Measurements from ENCODE around the gene CFI. TPM values are rescaled to one million over a fixed set of nuclear protein-coding genes. Genes with fewer than 3 reads are reported as not detected.

CFI gene
- total and polyA plus RNA-seq, 2 of the 8 experiments (the other 6 are each of a cell fraction or from before 2014, with no cell fraction given): not detected

DNA sequence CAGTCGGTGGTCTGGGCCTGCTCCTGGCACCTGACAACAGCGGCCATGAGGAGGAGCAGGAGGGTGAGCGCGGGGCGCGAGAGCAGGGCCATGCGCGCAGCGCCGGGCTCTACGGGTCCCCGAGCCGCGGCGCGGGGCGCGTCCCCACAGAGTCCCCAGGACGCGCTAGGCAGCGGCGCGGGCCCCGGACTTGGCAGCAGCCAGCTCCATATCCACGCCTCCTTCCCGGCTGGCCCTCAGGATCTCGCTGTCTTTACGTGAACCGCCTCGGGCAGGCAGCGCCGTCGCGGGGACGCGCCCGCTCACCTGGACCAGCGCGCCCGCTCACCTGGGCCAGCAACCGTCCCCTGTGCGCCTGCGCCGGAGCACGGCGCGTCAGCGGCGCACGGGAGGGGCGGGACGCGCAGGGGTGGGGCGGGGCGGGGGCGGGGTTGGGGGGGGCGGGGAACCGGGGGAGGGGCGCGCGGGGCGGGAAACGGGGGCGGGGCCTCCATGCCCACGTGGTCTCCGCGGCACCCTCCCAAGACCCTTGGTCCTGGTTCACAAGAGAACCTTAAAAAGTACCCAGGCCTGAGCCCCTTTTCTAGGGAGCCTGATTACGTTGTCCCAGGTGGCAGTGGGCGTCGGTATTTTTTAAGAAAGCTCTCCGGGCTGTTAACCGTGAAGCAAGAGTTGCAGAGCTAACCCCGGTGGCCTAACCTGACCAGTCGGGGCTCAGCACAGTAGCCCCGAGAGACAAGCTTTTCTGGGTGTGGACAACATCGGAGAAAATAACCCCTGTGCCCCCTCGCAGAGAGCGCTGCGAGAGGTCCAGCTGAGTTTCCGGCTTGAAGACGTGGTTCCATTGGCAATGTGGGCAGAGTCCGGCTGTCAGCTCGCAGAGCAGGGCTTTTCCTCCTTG is 71.8 kb downstream of the CFI start, which contains the start of gene PLA2G12A:
TSS of gene PLA2G12A (minus strand) at position 353 of the 901 bp plus-strand sequence. CDS start at position 92, 261 bp downstream.
- peak within 1 kb of the TSS; percentile 44; the same call in 1 of the 2 replicates for H2BK12ac ChIP-seq (ENCODE audit: low read depth, low read length)
- no peaks in the 10 kb centered on the region for H3K27me3 ChIP-seq (replicated peaks in 1 of 4; ENCODE audit: control insufficient read depth in 3 of 4, extremely low read depth in 1 of 4, insufficient read depth in 3 of 4, low read length in 3 of 4)
- H3K4me3 ChIP-seq (ENCODE audit: extremely low read depth in 1 of 4, insufficient read depth in 2 of 4, low read depth in 3 of 4, low read length in 4 of 4): peak within 1 kb of the TSS; percentile 85 to 94 (median 89)
- H3K79me1 ChIP-seq (ENCODE audit: low read depth, low read length): peaks cover 5% of the 10 kb centered on the region
- peak within 1 kb of the TSS; percentile 62; the same call in 1 of the 2 replicates for H4K8ac ChIP-seq (ENCODE audit: extremely low read depth, insufficient read depth, low read length)
- H3K14ac ChIP-seq (ENCODE audit: insufficient read length): no peak within 1 kb of the TSS
- H3K23me2 ChIP-seq (ENCODE audit: low read depth, low read length): peaks cover 6% of the 10 kb centered on the region
- no peaks in the 10 kb centered on the region for H3K9me3 ChIP-seq (ENCODE audit: insufficient read depth in 2 of 2, low read depth in 1 of 2, low read length in 1 of 2)
- peak within 1 kb of the TSS; percentile 81 for H2AFZ ChIP-seq (ENCODE audit: low read length)
- peak within 1 kb of the TSS; percentile 73 for H3K18ac ChIP-seq (ENCODE audit: extremely low read depth, low read length)
- POLR2A ChIA-PET (ENCODE audit: partially characterized antibody): interaction anchor here (0.6 to 2.4 kb wide), 8 partner anchors 14 to 90 kb away, joined by 3 to 12 read pairs (median 6); partner anchors contain the start of genes CASP6 and GAR1
- 0 out of 8 replicates have a peak, but pooled peaks cover 0 to 3% (median 0%) of the 10 kb centered on the region in 4 experiments for H3K36me3 ChIP-seq (ENCODE audit: control insufficient read depth in 2 of 4, insufficient read depth in 4 of 4, low read length in 3 of 4)
- H3K23ac ChIP-seq (ENCODE audit: insufficient read length): no peak within 1 kb of the TSS
- peak within 1 kb of the TSS; percentile 52 for H3K56ac ChIP-seq (replicated peaks; ENCODE audit: insufficient read length, low read depth, low read length)
- peak within 1 kb of the TSS; percentile 8 for H3K4ac ChIP-seq (replicated peaks; ENCODE audit: insufficient read length, low read depth, low read length)
- no peak within 1 kb of the TSS for H2BK120ac ChIP-seq (replicated peaks; ENCODE audit: low read depth, low read length)
- H2BK15ac ChIP-seq (ENCODE audit: low read length): no peak within 1 kb of the TSS
- H3K79me2 ChIP-seq (ENCODE audit: control insufficient read depth in 1 of 2, insufficient read depth in 2 of 2, low read length in 2 of 2): peaks cover 6 to 42% of the 10 kb centered on the region in 2 experiments; a peak in 3 of 4 replicates
- H3K9ac ChIP-seq (replicated peaks in 1 of 4; ENCODE audit: extremely low read depth in 1 of 4, low read depth in 3 of 4, low read length in 3 of 4): peak within 1 kb of the TSS; percentile 70 to 82 (median 80)
- DNase-seq (ENCODE audit: low read depth in 1 of 2, low spot score in 2 of 2): peak; percentile 72 to 88
- no peak within 1 kb of the TSS for H2BK20ac ChIP-seq (ENCODE audit: low read length)
- peak within 1 kb of the TSS; percentile 73 for H3K27ac ChIP-seq (ENCODE audit: low read depth, low read length)
- H4K20me1 ChIP-seq (replicated peaks in 1 of 2; ENCODE audit: control insufficient read depth in 1 of 2, insufficient read depth in 2 of 2, low read length in 2 of 2): no peaks in the 10 kb centered on the region
- peak within 1 kb of the TSS; percentile 56 to 89 for H3K4me2 ChIP-seq (ENCODE audit: insufficient read depth in 1 of 2, low read depth in 2 of 2, low read length in 2 of 2)
- no peak within 1 kb of the TSS for H2AK5ac ChIP-seq (ENCODE audit: low read depth, low read length)
- peak within 1 kb of the TSS; percentile 81 for H4K5ac ChIP-seq (ENCODE audit: insufficient read length, low read depth, low read length)
- H3K4me1 ChIP-seq (replicated peaks in 1 of 4; ENCODE audit: control insufficient read depth in 3 of 4, insufficient read depth in 4 of 4, low read length in 3 of 4): peaks cover 0 to 3% (median 0%) of the 10 kb centered on the region in 4 experiments; a peak in 1 of 7 replicates
- WGBS, 2 experiments (ENCODE audit: extremely low coverage in 1 of 2, insufficient coverage in 1 of 2, insufficient read length in 1 of 2, insufficient replicate concordance in 2 of 2, low coverage in 1 of 2, low lambda C conversion rate in 2 of 2, missing lambda C conversion rate in 1 of 2): 1% methylated on average over 50 of the region's 83 CpGs; no CpG with 5 or more reads in 1 of the 2 experiments
- no peak within 1 kb of the TSS for H4K91ac ChIP-seq (replicated peaks; ENCODE audit: insufficient read length, low read length)
- CTCF ChIA-PET (ENCODE audit: partially characterized antibody): interaction anchor here (0.8 to 1.4 kb wide), 3 partner anchors 13 to 293 kb away, joined by 3 read pairs; no protein-coding TSS in a partner anchor
- FAIRE-seq: no peak
- peak within 1 kb of the TSS; percentile 92 for H2BK5ac ChIP-seq (ENCODE audit: low read depth, low read length)
- no peak; the same call in 1 of the 2 replicates for TF ChIP-seq SP4 (IDR thresholded peaks at IDR 0.05; ENCODE audit: low read length)
- peak; percentile 14 for TF ChIP-seq TAF7 (optimal IDR thresholded peaks at IDR 0.05; ENCODE audit: borderline replicate concordance, low read depth, low read length)
- TF ChIP-seq, protein P1, sequence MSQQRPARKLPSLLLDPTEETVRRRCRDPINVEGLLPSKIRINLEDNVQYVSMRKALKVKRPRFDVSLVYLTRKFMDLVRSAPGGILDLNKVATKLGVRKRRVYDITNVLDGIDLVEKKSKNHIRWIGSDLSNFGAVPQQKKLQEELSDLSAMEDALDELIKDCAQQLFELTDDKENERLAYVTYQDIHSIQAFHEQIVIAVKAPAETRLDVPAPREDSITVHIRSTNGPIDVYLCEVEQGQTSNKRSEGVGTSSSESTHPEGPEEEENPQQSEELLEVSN (IDR thresholded peaks at IDR 0.05): peak; percentile 34; the same call in 1 of the 2 replicates
- TF ChIP-seq YY1 (IDR thresholded peaks at IDR 0.05; ENCODE audit: low read depth, low read length): no peak; the same call in 1 of the 2 replicates
- no peak for TF ChIP-seq SIX5 (IDR thresholded peaks at IDR 0.05; ENCODE audit: low read depth, low read length)
- no peak for TF ChIP-seq BRCA1 (IDR thresholded peaks at IDR 0.05; ENCODE audit: low read depth, low read length)
- no peak for TF ChIP-seq EZH2 (IDR thresholded peaks at IDR 0.05; ENCODE audit: low read depth, low read length, severe bottlenecking)
- TF ChIP-seq RXRA (IDR thresholded peaks at IDR 0.05; ENCODE audit: insufficient read depth, low read depth, low read length): no peak
- no peak for TF ChIP-seq SIRT6 (IDR thresholded peaks at IDR 0.05; ENCODE audit: low read length)
- TF ChIP-seq, protein P2, sequence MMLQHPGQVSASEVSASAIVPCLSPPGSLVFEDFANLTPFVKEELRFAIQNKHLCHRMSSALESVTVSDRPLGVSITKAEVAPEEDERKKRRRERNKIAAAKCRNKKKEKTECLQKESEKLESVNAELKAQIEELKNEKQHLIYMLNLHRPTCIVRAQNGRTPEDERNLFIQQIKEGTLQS (IDR thresholded peaks at IDR 0.05; ENCODE audit: insufficient read depth, low read depth, low read length): no peak

Data from H1 (cell line).